K562 (cell line): Measurements from ENCODE around the gene TRIM14. TPM values are rescaled to one million over a fixed set of nuclear protein-coding genes. Genes with fewer than 3 reads are reported as not detected.

Experiments used
- ATAC-seq: fragments of 200-7000 bp; cut with Tn5 transposase; 3 replicates; pipeline ENCODE4 v1.9.1; 2020; ENCODE audit warnings: moderate library complexity
- BruUV-seq: library from RNA; stranded (reverse); fragments of 400-500 nt; replicated peaks from 2 replicates; lab custom pipeline; 2021; lab: Mats Ljungman, UMichigan
- CTCF ChIA-PET: fragments of 300-600 bp; formaldehyde crosslinking; extraction: SDS; loops from one replicate; lab custom pipeline; 2021; ENCODE audit warnings: low intra/inter-chr PET ratio; lab: Yijun Ruan, JAX
- POLR2A ChIA-PET: fragments of 300-600, 350-650 bp; sonication (Branson Sonifier 250); formaldehyde crosslinking; extraction: SDS; loops from one replicate; lab custom pipeline; 2021; ENCODE audit warnings: antibody characterized with exemption, inconsistent platforms; lab: Yijun Ruan, JAX
- DNase-seq, 4 experiments: peaks; one replicate each; pipeline versions ENCODE4 v3.0.0 to v3.0.0-alpha.2; 2011 to 2018; ENCODE audit warnings: low spot score in 3 of 4, mixed read lengths in 3 of 4; ENCODE audit errors: extremely low read depth in 1 of 4
- FAIRE-seq: peaks from 2 replicates; lab custom pipeline; 2011; peaks lifted over from hg19 to GRCh38; lab: Jason Lieb, UNC
- H2AFZ ChIP-seq: 2 replicates; pipeline ENCODE4 v1.6.0; 2011; ENCODE audit warnings: low read depth, low read length, control low read depth, inconsistent platforms
- H3K27ac ChIP-seq: fragments of 200-600 bp; 3 replicates; pipeline ENCODE4 v1.8.0; 2011; ENCODE audit warnings: low read depth, mild to moderate bottlenecking, control low read depth, inconsistent platforms, low read length, moderate library complexity, mixed read lengths; ENCODE audit errors: extremely low read depth
- H3K27me3 ChIP-seq, 2 experiments: fragments of 300-600 bp in 1 of 2; 2 replicates in 1 of 2; 3 replicates in 1 of 2; pipeline versions ENCODE4 v1.6.0 to v1.8.0; 2011; ENCODE audit warnings: inconsistent platforms in 2 of 2, low read length in 2 of 2, mild to moderate bottlenecking in 1 of 2, mixed read lengths in 1 of 2, moderate library complexity in 1 of 2; ENCODE audit not compliant: control insufficient read depth in 2 of 2, insufficient read depth in 2 of 2
- H3K36me3 ChIP-seq: fragments of 300-600 bp; 3 replicates; pipeline ENCODE4 v1.8.0; 2011; ENCODE audit warnings: mild to moderate bottlenecking, low read length, inconsistent platforms; ENCODE audit not compliant: control insufficient read depth, insufficient read depth
- H3K4me1 ChIP-seq, 2 experiments: fragments of 200-600 bp in 1 of 2; replicated peaks in 1 of 2; 2 replicates in 1 of 2; 3 replicates in 1 of 2; pipeline versions ENCODE4 v1.5.1 to v1.8.0; 2011; ENCODE audit warnings: inconsistent platforms in 2 of 2, low read length in 2 of 2, mild to moderate bottlenecking in 1 of 2, mixed read lengths in 1 of 2, moderate library complexity in 1 of 2; ENCODE audit not compliant: control insufficient read depth in 2 of 2, insufficient read depth in 2 of 2
- H3K4me2 ChIP-seq: 2 replicates; pipeline ENCODE4 v1.6.1; 2011; ENCODE audit warnings: low read length, control low read depth, inconsistent platforms, mixed read lengths; ENCODE audit not compliant: insufficient read depth
- H3K4me3 ChIP-seq: fragments of 200-600 bp; sonication (generic), shearing (Covaris generic); 2 replicates; pipeline ENCODE4 v1.5.1; 2016; ENCODE audit warnings: control low read depth, inconsistent platforms
- H3K79me2 ChIP-seq: fragments of 200-600 bp; 3 replicates; pipeline ENCODE4 v1.8.0; 2011; ENCODE audit warnings: low read length, inconsistent platforms; ENCODE audit not compliant: control insufficient read depth, insufficient read depth
- H3K9ac ChIP-seq, 2 experiments: 2 replicates each; pipeline versions ENCODE4 v1.6.0 to v1.6.1; 2011; ENCODE audit warnings: low read depth in 2 of 2, low read length in 2 of 2, control low read depth in 1 of 2, inconsistent platforms in 1 of 2, mild to moderate bottlenecking in 1 of 2, mixed read lengths in 1 of 2; ENCODE audit not compliant: insufficient read depth in 1 of 2
- H3K9me1 ChIP-seq: one replicate; pipeline ENCODE4 v1.6.0; 2011; ENCODE audit warnings: inconsistent platforms, mild to moderate bottlenecking, low read length, moderate library complexity; ENCODE audit not compliant: control insufficient read depth, insufficient read depth
- H3K9me3 ChIP-seq: replicated peaks from 2 replicates; pipeline ENCODE4 v1.5.1; 2011; ENCODE audit warnings: low read depth, low read length, inconsistent platforms; ENCODE audit not compliant: control insufficient read depth, insufficient read depth
- H4K20me1 ChIP-seq: replicated peaks from 2 replicates; pipeline ENCODE4 v1.6.1; 2011; ENCODE audit warnings: low read length, inconsistent platforms, mixed read lengths; ENCODE audit not compliant: control insufficient read depth, insufficient read depth
- CBX8 ChIP-seq: fragments of 200-600 bp; sonication (generic); IDR thresholded peaks from 2 replicates; pipeline ENCODE4 v1.6.1; 2012; ENCODE audit warnings: borderline replicate concordance, mixed run types, low read depth, mild to moderate bottlenecking, moderate library complexity, mixed read lengths, low read length, control low read depth, inconsistent platforms; ENCODE audit not compliant: poor library complexity, severe bottlenecking; ENCODE audit errors: extremely low read depth
- CREBBP ChIP-seq: IDR thresholded peaks from one replicate; pipeline ENCODE4 v1.6.1; 2012; ENCODE audit warnings: low read depth, mild to moderate bottlenecking, control low read depth, inconsistent platforms, low read length
- EZH2 ChIP-seq: IDR thresholded peaks from 2 replicates; pipeline ENCODE4 v1.6.1; 2012; ENCODE audit warnings: low read depth, mild to moderate bottlenecking, inconsistent platforms, low read length, borderline replicate concordance
- IFI16 ChIP-seq: fragments of 250-450 bp; sonication (Bioruptor Pico); IDR thresholded peaks from 2 replicates; pipeline ENCODE4 v2.1.2; 2022; ENCODE audit warnings: mild to moderate bottlenecking, inconsistent platforms
- MLLT1 ChIP-seq, 2 experiments: fragments of 450-650 bp; IDR thresholded peaks; 2 replicates each; pipeline ENCODE4 v1.6.1; 2016
- PRDM10 ChIP-seq: fragments of 450-650 bp; IDR thresholded peaks from 2 replicates; pipeline ENCODE4 v1.6.1; 2018; ENCODE audit not compliant: partially characterized antibody
- TFE3 ChIP-seq: fragments of 450-650 bp; formaldehyde crosslinking; IDR thresholded peaks from 2 replicates; pipeline ENCODE4 v1.4.0; 2020; ENCODE audit warnings: mild to moderate bottlenecking, mixed read lengths
- ZNF766 ChIP-seq: fragments of 200-800 bp; sonication (Bioruptor generic); conservative IDR thresholded peaks from 2 replicates; pipeline ENCODE4 v1.6.1; 2016; ENCODE audit warnings: missing genetic modification characterization, missing compliant biosample characterization
- WGBS: fragments of 100-300 bp; shearing (Covaris generic); methylation state at CpG from one replicate; pipeline ENCODE4 v1.1.6; 2016; ENCODE audit warnings: low coverage, mixed read lengths; ENCODE audit not compliant: insufficient coverage; ENCODE audit errors: missing lambda C conversion rate; 5-methylcytosine and 5-hydroxymethylcytosine counted together
- in situ Hi-C: fragments of 300-500 bp; cut with MboI; formaldehyde crosslinking; loops from 4 replicates; pipeline ENCODE4 v1.15.0; 2018; ENCODE audit warnings: inconsistent platforms, mixed read lengths
- intact Hi-C: fragments of 100-400 bp; cut with micrococcal nuclease; formaldehyde crosslinking; loops from 2 replicates; pipeline ENCODE4 v1.14.2; 2022
- polyA plus RNA-seq, 8 experiments: library from polyadenylated mRNA; depleted of rRNA in 4 of 8; stranded (reverse) in 5 of 8; unstranded in 3 of 8; fragments of >200 nt; fragmentation: Nextera tagmentation in 2 of 8; fragmentation: Illumina TruSeq in 1 of 8; extraction: Ambion mirVana in 2 of 8; extraction: Trizol in 1 of 8; gene quantifications; 2 replicates each; pipeline versions ENCODE4 v1.2.1 to v1.2.3, GENCODE V29; 2011 to 2014; ENCODE audit warnings: inconsistent platforms in 1 of 8, missing spikeins in 1 of 8
- total RNA-seq, 7 experiments: library from RNA; depleted of rRNA in 6 of 7; stranded (reverse); fragments of >200 nt in 6 of 7; fragmentation: Illumina TruSeq in 2 of 7; extraction: Trizol in 2 of 7; gene quantifications; 2 replicates each; pipeline versions ENCODE4 v1.2.1 to v1.2.3, GENCODE V29; 2011 to 2021; ENCODE audit warnings: low replicate concordance in 1 of 7

The TRIM14 gene
- total and polyA plus RNA-seq, 9 of the 15 experiments (the other 6 are each of a cell fraction or from before 2014, with no cell fraction given), result 7.6 to 41.0 (median 17.9) TPM

GRCh38 chr9:98096091-98096490, 22.9 kb downstream of the TRIM14 start:
- WGBS, result 87% methylated on average over 5 of the region's 5 CpGs
- Histone ChIP-seq H3K27me3 (no peaks in the 10 kb centered on the region), H3K27ac (no peak overlapping the region), H3K9me1 (no peaks in the 10 kb centered on the region), H3K4me1 (no peaks in the 10 kb centered on the region; a peak in 1 of 5 replicates), H3K9me3 (no peaks in the 10 kb centered on the region), H4K20me1 (no peaks in the 10 kb centered on the region), H3K4me2 (no peak overlapping the region), H3K4me3 (no peak overlapping the region), H2AFZ (no peak overlapping the region), H3K9ac (no peak overlapping the region), H3K36me3 (peaks cover 69% of the 10 kb centered on the region), H3K79me2 (no peaks in the 10 kb centered on the region)
- in situ Hi-C loops (no loop called here), intact Hi-C loops (no loop called here)
- TF ChIP-seq CBX8 (no peak), EZH2 (no peak), ZNF766 (CRISPR knock-in tag) (no peak)
- no peak for FAIRE-seq
- no peak for DNase-seq
- no TSS peak for BruUV-seq
- CTCF ChIA-PET, result no interaction called here
- no peak for ATAC-seq
- POLR2A ChIA-PET, result interaction anchor here (1.0 to 2.2 kb wide), 4 partner anchors 8 to 17 kb away, joined by 3 to 6 read pairs (median 4); no protein-coding TSS in a partner anchor

- Histone ChIP-seq H3K4me3 (no peak overlapping the region), H3K9me1 (no peaks in the 10 kb centered on the region), H3K4me2 (no peak overlapping the region), H4K20me1 (no peaks in the 10 kb centered on the region), H3K79me2 (no peaks in the 10 kb centered on the region), H3K27ac (no peak overlapping the region), H3K4me1 (no peaks in the 10 kb centered on the region; a peak in 1 of 5 replicates), H3K9me3 (no peaks in the 10 kb centered on the region), H2AFZ (no peak overlapping the region), H3K9ac (no peak overlapping the region), H3K27me3 (no peaks in the 10 kb centered on the region), H3K36me3 (peaks cover 71% of the 10 kb centered on the region)
- CTCF ChIA-PET, result no interaction called here
- ATAC-seq, result no peak
- intact Hi-C loops, result no loop called here
- 89% methylated on average over 7 of the region's 7 CpGs for WGBS
- no TSS peak for BruUV-seq
- in situ Hi-C loops, result no loop called here
- FAIRE-seq, result no peak
- DNase-seq, result no peak
- POLR2A ChIA-PET, result interaction anchor here (0.9 to 1.9 kb wide), 4 partner anchors 8 to 50 kb away, joined by 3 to 5 read pairs (median 4); no protein-coding TSS in a partner anchor
- no peak for TF ChIP-seq IFI16 (CRISPR knock-in tag)
- TF ChIP-seq PRDM10, result no peak
- no peak for TF ChIP-seq MLLT1 (IDR thresholded peaks at IDR 0.05)
- no peak for TF ChIP-seq TFE3 (CRISPR knock-in tag)
- TF ChIP-seq CREBBP, result no peak
Measured at GRCh38 chr9:98095401-98095800, 23.6 kb downstream of the TRIM14 start.
